PFSK-1 (cell line): Measurements from ENCODE around the gene RHNO1.

Source experiments
- POLR2AphosphoS5 ChIP-seq: IDR thresholded peaks from 2 replicates; pipeline ENCODE4 v1.6.1; 2012; ENCODE audit warnings: low read depth, mild to moderate bottlenecking, control low read depth, low read length, moderate library complexity
- TAF1 ChIP-seq: IDR thresholded peaks from 2 replicates; pipeline ENCODE4 v1.6.1; 2012; ENCODE audit warnings: low read length, control low read depth, borderline replicate concordance; ENCODE audit not compliant: insufficient read depth

- TF ChIP-seq POLR2AphosphoS5 (no peak), TAF1 (no peak)
Observed at GRCh38 chr12:2845280-2845679, 31.7 kb upstream of the RHNO1 start.
